Retinal pigment epithelial cell (primary cell): Measurements from ENCODE around the gene CPE.

ENCODE experiments used
- DNase-seq: peaks from one replicate; pipeline ENCODE4 v3.0.0-alpha.2; 2010; ENCODE audit warnings: low read depth
- H3K4me3 ChIP-seq: 2 replicates; pipeline ENCODE4 v1.5.1; 2011; ENCODE audit warnings: mild to moderate bottlenecking, low read length, control low read depth, moderate library complexity
- CTCF ChIP-seq: conservative IDR thresholded peaks from 2 replicates; pipeline ENCODE4 v1.5.1; 2011; ENCODE audit warnings: low read depth, low read length, control low read depth, inconsistent platforms

The CPE gene

GRCh38 chr4:165367040-165367439 is 11.8 kb upstream of the CPE start:
- H3K4me3 ChIP-seq, result no peak overlapping the region
- DNase-seq, result no peak
- no peak for TF ChIP-seq CTCF

GRCh38 chr4:165368114-165368513 is 10.7 kb upstream of the CPE start:
- no peak overlapping the region for H3K4me3 ChIP-seq
- no peak for TF ChIP-seq CTCF
- no peak for DNase-seq

GRCh38 chr4:165368567-165368966 is 10.2 kb upstream of the CPE start:
- DNase-seq, result no peak
- no peak overlapping the region for H3K4me3 ChIP-seq
- no peak for TF ChIP-seq CTCF

GRCh38 chr4:165369522-165369921 is 9.3 kb upstream of the CPE start:
- no peak overlapping the region for H3K4me3 ChIP-seq
- no peak for DNase-seq
- no peak for TF ChIP-seq CTCF

GRCh38 chr4:165370530-165370929 is 8.3 kb upstream of the CPE start:
- no peak overlapping the region for H3K4me3 ChIP-seq
- no peak for DNase-seq
- TF ChIP-seq CTCF, result no peak

GRCh38 chr4:165375465-165375864 is 3.3 kb upstream of the CPE start:
- DNase-seq, result no peak
- no peak overlapping the region for H3K4me3 ChIP-seq
- TF ChIP-seq CTCF, result no peak

GRCh38 chr4:165378398-165378744 is 437 bp upstream of the CPE start:
- DNase-seq, result no peak
- TF ChIP-seq CTCF, result no peak
- peak overlapping the region; percentile 69 for H3K4me3 ChIP-seq
